Measurements from ENCODE around the gene IFI44.

The IFI44 gene

GRCh38 chr1:78649628-78650027, at the start of gene IFI44:
IFI44 (plus strand) TSS chr1:78649831; CDS start chr1:78650196, 365 bp downstream.
- H3K9me3 ChIP-seq (ENCODE audit: severe bottlenecking), result no peaks in the 10 kb centered on the region
- DNase-seq (ENCODE audit: low spot score), result no peak
- no peak within 1 kb of the TSS for H3K27ac ChIP-seq (ENCODE audit: poor library complexity, severe bottlenecking)
- H3K4me1 ChIP-seq (ENCODE audit: insufficient read depth, poor library complexity, severe bottlenecking), result no peaks in the 10 kb centered on the region
- no peak for TF ChIP-seq CTCF (IDR thresholded peaks at IDR 0.05; ENCODE audit: poor library complexity, severe bottlenecking)
- H3K27me3 ChIP-seq (ENCODE audit: insufficient read depth, poor library complexity, severe bottlenecking), result no peaks in the 10 kb centered on the region
- H3K4me3 ChIP-seq (ENCODE audit: severe bottlenecking), result peak within 1 kb of the TSS; percentile 16
- ATAC-seq (ENCODE audit: low read depth), result peak; percentile 96
- peaks cover 4% of the 10 kb centered on the region; the same call in 1 of the 2 replicates for H3K36me3 ChIP-seq (ENCODE audit: low read depth)

- Histone ChIP-seq H3K27ac (ENCODE audit: poor library complexity, severe bottlenecking) (no peak overlapping the region), H3K4me1 (ENCODE audit: insufficient read depth, poor library complexity, severe bottlenecking) (no peaks in the 10 kb centered on the region), H3K36me3 (ENCODE audit: low read depth) (no peaks in the 10 kb centered on the region), H3K27me3 (ENCODE audit: insufficient read depth, poor library complexity, severe bottlenecking) (no peaks in the 10 kb centered on the region), H3K4me3 (ENCODE audit: severe bottlenecking) (no peak overlapping the region), H3K9me3 (ENCODE audit: severe bottlenecking) (no peaks in the 10 kb centered on the region)
- no peak for ATAC-seq (ENCODE audit: low read depth)
- no peak for DNase-seq (ENCODE audit: low spot score)
- TF ChIP-seq CTCF (IDR thresholded peaks at IDR 0.05; ENCODE audit: poor library complexity, severe bottlenecking), result no peak
These were observed 48.6 kb upstream of the IFI44 start for GRCh38 chr1:78601068-78601467.

- Histone ChIP-seq H3K4me1 (ENCODE audit: insufficient read depth, poor library complexity, severe bottlenecking) (no peaks in the 10 kb centered on the region), H3K27ac (ENCODE audit: poor library complexity, severe bottlenecking) (no peak overlapping the region), H3K36me3 (ENCODE audit: low read depth) (no peaks in the 10 kb centered on the region), H3K4me3 (ENCODE audit: severe bottlenecking) (no peak overlapping the region), H3K27me3 (ENCODE audit: insufficient read depth, poor library complexity, severe bottlenecking) (no peaks in the 10 kb centered on the region), H3K9me3 (ENCODE audit: severe bottlenecking) (no peaks in the 10 kb centered on the region)
- no peak for DNase-seq (ENCODE audit: low spot score)
- ATAC-seq (ENCODE audit: low read depth), result no peak
- TF ChIP-seq CTCF (IDR thresholded peaks at IDR 0.05; ENCODE audit: poor library complexity, severe bottlenecking), result no peak
These were observed 46.4 kb upstream of the IFI44 start for GRCh38 chr1:78603206-78603605.

GRCh38 chr1:78604643-78605042, 45.0 kb upstream of the IFI44 start:
- no peak for TF ChIP-seq CTCF (IDR thresholded peaks at IDR 0.05; ENCODE audit: poor library complexity, severe bottlenecking)
- no peaks in the 10 kb centered on the region for H3K36me3 ChIP-seq (ENCODE audit: low read depth)
- no peak overlapping the region for H3K27ac ChIP-seq (ENCODE audit: poor library complexity, severe bottlenecking)
- H3K9me3 ChIP-seq (ENCODE audit: severe bottlenecking), result no peaks in the 10 kb centered on the region
- DNase-seq (ENCODE audit: low spot score) (no peak), ATAC-seq (ENCODE audit: low read depth) (no peak)
- H3K27me3 ChIP-seq (ENCODE audit: insufficient read depth, poor library complexity, severe bottlenecking), result no peaks in the 10 kb centered on the region
- H3K4me3 ChIP-seq (ENCODE audit: severe bottlenecking), result no peak overlapping the region
- H3K4me1 ChIP-seq (ENCODE audit: insufficient read depth, poor library complexity, severe bottlenecking), result no peaks in the 10 kb centered on the region

GRCh38 chr1:78606274-78606673, 43.4 kb upstream of the IFI44 start:
- ATAC-seq (ENCODE audit: low read depth), result no peak
- Histone ChIP-seq H3K9me3 (ENCODE audit: severe bottlenecking) (no peaks in the 10 kb centered on the region), H3K4me3 (ENCODE audit: severe bottlenecking) (no peak overlapping the region), H3K27me3 (ENCODE audit: insufficient read depth, poor library complexity, severe bottlenecking) (no peaks in the 10 kb centered on the region), H3K36me3 (ENCODE audit: low read depth) (no peaks in the 10 kb centered on the region), H3K4me1 (ENCODE audit: insufficient read depth, poor library complexity, severe bottlenecking) (no peaks in the 10 kb centered on the region), H3K27ac (ENCODE audit: poor library complexity, severe bottlenecking) (no peak overlapping the region)
- TF ChIP-seq CTCF (IDR thresholded peaks at IDR 0.05; ENCODE audit: poor library complexity, severe bottlenecking), result no peak
- DNase-seq (ENCODE audit: low spot score), result no peak
